Keratinocyte (primary cell): Measurements from ENCODE around the gene RSPH1. TPM values are rescaled to one million over a fixed set of nuclear protein-coding genes. Genes with fewer than 3 reads are reported as not detected.

ENCODE experiments used
- DNase-seq: peaks from one replicate; pipeline ENCODE4 v3.0.0-alpha.2; 2011; ENCODE audit warnings: low read depth, missing footprints, low spot score
- FAIRE-seq: peaks from 2 replicates; lab custom pipeline; 2011; peaks lifted over from hg19 to GRCh38; lab: Jason Lieb, UNC
- H2AFZ ChIP-seq: 2 replicates; pipeline ENCODE4 v1.6.0; 2012; ENCODE audit warnings: low read length, control low read depth, inconsistent platforms; ENCODE audit not compliant: control insufficient read depth
- H3K27ac ChIP-seq: 2 replicates; pipeline ENCODE4 v1.5.1; 2011; ENCODE audit warnings: low read length; ENCODE audit not compliant: control insufficient read depth, insufficient read depth
- H3K27me3 ChIP-seq: 3 replicates; pipeline ENCODE4 v1.6.0; 2011; ENCODE audit warnings: low read length; ENCODE audit not compliant: control insufficient read depth, insufficient read depth; ENCODE audit errors: extremely low read depth
- H3K36me3 ChIP-seq, 2 experiments: 2 replicates in 1 of 2; 3 replicates in 1 of 2; pipeline ENCODE4 v1.5.1; 2011; ENCODE audit warnings: low read length in 2 of 2, mild to moderate bottlenecking in 1 of 2; ENCODE audit not compliant: control insufficient read depth in 2 of 2, insufficient read depth in 2 of 2; ENCODE audit errors: extremely low read depth in 1 of 2
- H3K4me1 ChIP-seq: 3 replicates; pipeline ENCODE4 v1.5.1; 2011; ENCODE audit warnings: low read length; ENCODE audit not compliant: control insufficient read depth, insufficient read depth; ENCODE audit errors: extremely low read depth
- H3K4me2 ChIP-seq: 3 replicates; pipeline ENCODE4 v1.6.0; 2011; ENCODE audit warnings: low read depth, low read length; ENCODE audit not compliant: control insufficient read depth, insufficient read depth; ENCODE audit errors: extremely low read depth
- H3K4me3 ChIP-seq, 3 experiments: fragments of 200-600 bp in 1 of 3; sonication (generic) in 1 of 3; 2 replicates in 2 of 3; 3 replicates in 1 of 3; pipeline ENCODE4 v1.5.1; 2011 to 2016; ENCODE audit warnings: low read length in 3 of 3, mild to moderate bottlenecking in 3 of 3, control low read depth in 2 of 3, inconsistent platforms in 1 of 3, low read depth in 1 of 3, mixed read lengths in 1 of 3, mixed run types in 1 of 3, moderate library complexity in 1 of 3; ENCODE audit not compliant: control insufficient read depth in 2 of 3, insufficient read depth in 2 of 3; ENCODE audit errors: extremely low read depth in 1 of 3
- H3K79me2 ChIP-seq: 2 replicates; pipeline ENCODE4 v1.6.0; 2012; ENCODE audit warnings: low read length; ENCODE audit not compliant: control insufficient read depth, insufficient read depth
- H3K9ac ChIP-seq: 3 replicates; pipeline ENCODE4 v1.6.0; 2011; ENCODE audit warnings: low read length; ENCODE audit not compliant: control insufficient read depth, insufficient read depth; ENCODE audit errors: extremely low read depth
- H3K9me1 ChIP-seq: 3 replicates; pipeline ENCODE4 v1.6.0; 2011; ENCODE audit warnings: low read length; ENCODE audit not compliant: control insufficient read depth, insufficient read depth; ENCODE audit errors: extremely low read depth
- H3K9me3 ChIP-seq: 2 replicates; pipeline ENCODE4 v1.5.1; 2012; ENCODE audit warnings: low read depth, low read length; ENCODE audit not compliant: control insufficient read depth
- H4K20me1 ChIP-seq: 3 replicates; pipeline ENCODE4 v1.6.0; 2011; ENCODE audit warnings: low read length; ENCODE audit not compliant: control insufficient read depth, insufficient read depth; ENCODE audit errors: extremely low read depth
- CTCF ChIP-seq, 3 experiments: IDR thresholded peaks in 1 of 3; conservative IDR thresholded peaks in 1 of 3; optimal IDR thresholded peaks in 1 of 3; 2 replicates in 2 of 3; 3 replicates in 1 of 3; pipeline versions ENCODE3 to v1.5.1; 2011; ENCODE audit warnings: low read length in 3 of 3, mild to moderate bottlenecking in 3 of 3, moderate library complexity in 2 of 3, control low read depth in 1 of 3, inconsistent platforms in 1 of 3; ENCODE audit not compliant: insufficient read depth in 2 of 3; ENCODE audit errors: extremely low read depth in 1 of 3
- EZH2 ChIP-seq: IDR thresholded peaks from one replicate; pipeline ENCODE4 v1.6.1; 2012; ENCODE audit warnings: inconsistent platforms, mild to moderate bottlenecking, low read length, moderate library complexity
- dilution Hi-C: fragments of 300-500 bp; cut with MboI; formaldehyde crosslinking; loops from one replicate; pipeline ENCODE4 v1.7.0; 2020; ENCODE audit warnings: low sequenced_read_pairs; ENCODE audit not compliant: extremely low pct_ligation_motif_present
- polyA plus RNA-seq, 5 experiments: library from polyadenylated mRNA; depleted of rRNA in 3 of 5; stranded (reverse) in 3 of 5; stranded (forward) in 1 of 5; unstranded in 1 of 5; fragments of >200 nt; gene quantifications; 1 replicate in 1 of 5; 2 replicates in 3 of 5; 3 replicates in 1 of 5; pipeline versions ENCODE4 v1.2.1 to v1.2.3, GENCODE V29; 2011 to 2012; ENCODE audit warnings: missing spikeins in 2 of 5, low read depth in 1 of 5, low replicate concordance in 1 of 5

RSPH1 gene
- polyA plus RNA-seq, 1 donor (not counting 4 experiments of a cell fraction or from before 2014, with no cell fraction given), result 0.50 TPM

- Histone ChIP-seq H3K36me3 (no peaks in the 10 kb centered on the region), H3K9me1 (no peaks in the 10 kb centered on the region), H3K4me3 (peak overlapping the region; percentile 49 to 82 (median 76)), H3K9me3 (no peaks in the 10 kb centered on the region), H3K4me2 (peak overlapping the region; percentile 93), H3K9ac (peak overlapping the region; percentile 71), H4K20me1 (no peaks in the 10 kb centered on the region), H3K79me2 (no peaks in the 10 kb centered on the region), H3K27me3 (no peaks in the 10 kb centered on the region), H3K4me1 (peaks cover 14% of the 10 kb centered on the region), H2AFZ (peak overlapping the region; percentile 95), H3K27ac (peak overlapping the region; percentile 31)
- dilution Hi-C loops, result no loop called here
- FAIRE-seq (no peak), DNase-seq (no peak)
- no peak for TF ChIP-seq CTCF (optimal IDR thresholded peaks at IDR 0.05 in 1 of 3, IDR thresholded peaks at IDR 0.05 in 1 of 3, conservative IDR thresholded peaks at IDR 0.05 in 1 of 3; ENCODE audit: extremely low read depth in 1 of 3, insufficient read depth in 2 of 3, low read length in 3 of 3)
- TF ChIP-seq EZH2, result no peak
Observed at GRCh38 chr21:42495765-42496119, 282 bp downstream of the RSPH1 start.

- H2AFZ ChIP-seq, result no peak overlapping the region
- dilution Hi-C loops, result no loop called here
- no peak overlapping the region for H3K4me3 ChIP-seq
- H3K79me2 ChIP-seq, result no peaks in the 10 kb centered on the region
- no peaks in the 10 kb centered on the region for H3K9me1 ChIP-seq
- H3K27me3 ChIP-seq, result no peaks in the 10 kb centered on the region
- H3K9ac ChIP-seq, result no peak overlapping the region
- no peak for TF ChIP-seq EZH2
- TF ChIP-seq CTCF (optimal IDR thresholded peaks at IDR 0.05 in 1 of 3, IDR thresholded peaks at IDR 0.05 in 1 of 3, conservative IDR thresholded peaks at IDR 0.05 in 1 of 3; ENCODE audit: extremely low read depth in 1 of 3, insufficient read depth in 2 of 3, low read length in 3 of 3), result no peak
- H3K9me3 ChIP-seq, result no peaks in the 10 kb centered on the region
- no peak overlapping the region for H3K27ac ChIP-seq
- peaks cover 11% of the 10 kb centered on the region for H3K4me1 ChIP-seq
- no peak for DNase-seq
- FAIRE-seq, result no peak
- no peaks in the 10 kb centered on the region for H4K20me1 ChIP-seq
- no peak overlapping the region for H3K4me2 ChIP-seq
- H3K36me3 ChIP-seq, result no peaks in the 10 kb centered on the region
Observed at GRCh38 chr21:42495027-42495426, 997 bp downstream of the RSPH1 start.
